Measurements from ENCODE around the gene MARCHF3. TPM values are rescaled to one million over a fixed set of nuclear protein-coding genes. Genes with fewer than 3 reads are reported as not detected.

The MARCHF3 gene
- total RNA-seq, 1 donor from 2014 or later: 5.7 TPM

GRCh38 chr5:127051591-127051990 is 21.2 kb upstream of the MARCHF3 start:
- peaks cover 7% of the 10 kb centered on the region for H3K36me3 Mint-ChIP-seq (ENCODE audit: unreplicated experiment)
- TF ChIP-seq CTCF (IDR thresholded peaks at IDR 0.05; ENCODE audit: partially characterized antibody, unreplicated experiment): no peak
- no peaks in the 10 kb centered on the region for H3K4me1 Mint-ChIP-seq (ENCODE audit: low read depth, unreplicated experiment)
- no peak overlapping the region for H3K27ac Mint-ChIP-seq (ENCODE audit: unreplicated experiment)
- no peak for DNase-seq
- H3K9me3 Mint-ChIP-seq (ENCODE audit: unreplicated experiment): no peaks in the 10 kb centered on the region
- no peak overlapping the region for H3K4me3 Mint-ChIP-seq (ENCODE audit: unreplicated experiment)
- H3K27me3 Mint-ChIP-seq (ENCODE audit: unreplicated experiment): peaks cover 1% of the 10 kb centered on the region

- Mint-ChIP-seq H3K9me3 (ENCODE audit: unreplicated experiment) (no peaks in the 10 kb centered on the region), H3K36me3 (ENCODE audit: unreplicated experiment) (no peaks in the 10 kb centered on the region), H3K4me3 (ENCODE audit: unreplicated experiment) (no peak overlapping the region), H3K4me1 (ENCODE audit: low read depth, unreplicated experiment) (no peaks in the 10 kb centered on the region), H3K27ac (ENCODE audit: unreplicated experiment) (no peak overlapping the region), H3K27me3 (ENCODE audit: unreplicated experiment) (peaks cover 1% of the 10 kb centered on the region)
- TF ChIP-seq CTCF (IDR thresholded peaks at IDR 0.05; ENCODE audit: partially characterized antibody, unreplicated experiment): no peak
- no peak for DNase-seq
These were observed 16.1 kb upstream of the MARCHF3 start for GRCh38 chr5:127046343-127047072.

- Mint-ChIP-seq H3K4me3 (ENCODE audit: unreplicated experiment) (no peak overlapping the region), H3K27me3 (ENCODE audit: unreplicated experiment) (peaks cover 2% of the 10 kb centered on the region), H3K36me3 (ENCODE audit: unreplicated experiment) (no peaks in the 10 kb centered on the region), H3K27ac (ENCODE audit: unreplicated experiment) (no peak overlapping the region), H3K9me3 (ENCODE audit: unreplicated experiment) (no peaks in the 10 kb centered on the region), H3K4me1 (ENCODE audit: low read depth, unreplicated experiment) (peaks cover 3% of the 10 kb centered on the region)
- TF ChIP-seq CTCF (IDR thresholded peaks at IDR 0.05; ENCODE audit: partially characterized antibody, unreplicated experiment): no peak
- DNase-seq: no peak
These were observed 12.2 kb upstream of the MARCHF3 start for GRCh38 chr5:127042593-127042992.

GRCh38 chr5:127041571-127041970 is 11.2 kb upstream of the MARCHF3 start:
- peaks cover 3% of the 10 kb centered on the region for H3K4me1 Mint-ChIP-seq (ENCODE audit: low read depth, unreplicated experiment)
- no peak for DNase-seq
- no peak for TF ChIP-seq CTCF (IDR thresholded peaks at IDR 0.05; ENCODE audit: partially characterized antibody, unreplicated experiment)
- H3K4me3 Mint-ChIP-seq (ENCODE audit: unreplicated experiment): no peak overlapping the region
- H3K27me3 Mint-ChIP-seq (ENCODE audit: unreplicated experiment): peaks cover 2% of the 10 kb centered on the region
- H3K27ac Mint-ChIP-seq (ENCODE audit: unreplicated experiment): no peak overlapping the region
- no peaks in the 10 kb centered on the region for H3K36me3 Mint-ChIP-seq (ENCODE audit: unreplicated experiment)
- no peaks in the 10 kb centered on the region for H3K9me3 Mint-ChIP-seq (ENCODE audit: unreplicated experiment)

GRCh38 chr5:127040796-127041520 is 10.6 kb upstream of the MARCHF3 start:
- Mint-ChIP-seq H3K4me3 (ENCODE audit: unreplicated experiment) (no peak overlapping the region), H3K27me3 (ENCODE audit: unreplicated experiment) (peaks cover 2% of the 10 kb centered on the region), H3K36me3 (ENCODE audit: unreplicated experiment) (no peaks in the 10 kb centered on the region), H3K27ac (ENCODE audit: unreplicated experiment) (no peak overlapping the region), H3K9me3 (ENCODE audit: unreplicated experiment) (no peaks in the 10 kb centered on the region), H3K4me1 (ENCODE audit: low read depth, unreplicated experiment) (peaks cover 3% of the 10 kb centered on the region)
- no peak for DNase-seq
- no peak for TF ChIP-seq CTCF (IDR thresholded peaks at IDR 0.05; ENCODE audit: partially characterized antibody, unreplicated experiment)

Data from glutamatergic neuron (in vitro differentiated cells).